Keratinocyte (primary cell): ENCODE measurements around the gene ROCK1. TPM values are rescaled to one million over a fixed set of nuclear protein-coding genes. Genes with fewer than 3 reads are reported as not detected.

Experiments
- DNase-seq: peaks from one replicate; pipeline ENCODE4 v3.0.0-alpha.2; 2011; ENCODE audit warnings: low read depth, missing footprints, low spot score
- FAIRE-seq: peaks from 2 replicates; lab custom pipeline; 2011; peaks lifted over from hg19 to GRCh38; lab: Jason Lieb, UNC
- H2AFZ ChIP-seq: 2 replicates; pipeline ENCODE4 v1.6.0; 2012; ENCODE audit warnings: low read length, control low read depth, inconsistent platforms; ENCODE audit not compliant: control insufficient read depth
- H3K27ac ChIP-seq: 2 replicates; pipeline ENCODE4 v1.5.1; 2011; ENCODE audit warnings: low read length; ENCODE audit not compliant: control insufficient read depth, insufficient read depth
- H3K27me3 ChIP-seq: 3 replicates; pipeline ENCODE4 v1.6.0; 2011; ENCODE audit warnings: low read length; ENCODE audit not compliant: control insufficient read depth, insufficient read depth; ENCODE audit errors: extremely low read depth
- H3K36me3 ChIP-seq, 2 experiments: 2 replicates in 1 of 2; 3 replicates in 1 of 2; pipeline ENCODE4 v1.5.1; 2011; ENCODE audit warnings: low read length in 2 of 2, mild to moderate bottlenecking in 1 of 2; ENCODE audit not compliant: control insufficient read depth in 2 of 2, insufficient read depth in 2 of 2; ENCODE audit errors: extremely low read depth in 1 of 2
- H3K4me1 ChIP-seq: 3 replicates; pipeline ENCODE4 v1.5.1; 2011; ENCODE audit warnings: low read length; ENCODE audit not compliant: control insufficient read depth, insufficient read depth; ENCODE audit errors: extremely low read depth
- H3K4me2 ChIP-seq: 3 replicates; pipeline ENCODE4 v1.6.0; 2011; ENCODE audit warnings: low read depth, low read length; ENCODE audit not compliant: control insufficient read depth, insufficient read depth; ENCODE audit errors: extremely low read depth
- H3K4me3 ChIP-seq, 3 experiments: fragments of 200-600 bp in 1 of 3; sonication (generic) in 1 of 3; 2 replicates in 2 of 3; 3 replicates in 1 of 3; pipeline ENCODE4 v1.5.1; 2011 to 2016; ENCODE audit warnings: low read length in 3 of 3, mild to moderate bottlenecking in 3 of 3, control low read depth in 2 of 3, inconsistent platforms in 1 of 3, low read depth in 1 of 3, mixed read lengths in 1 of 3, mixed run types in 1 of 3, moderate library complexity in 1 of 3; ENCODE audit not compliant: control insufficient read depth in 2 of 3, insufficient read depth in 2 of 3; ENCODE audit errors: extremely low read depth in 1 of 3
- H3K79me2 ChIP-seq: 2 replicates; pipeline ENCODE4 v1.6.0; 2012; ENCODE audit warnings: low read length; ENCODE audit not compliant: control insufficient read depth, insufficient read depth
- H3K9ac ChIP-seq: 3 replicates; pipeline ENCODE4 v1.6.0; 2011; ENCODE audit warnings: low read length; ENCODE audit not compliant: control insufficient read depth, insufficient read depth; ENCODE audit errors: extremely low read depth
- H3K9me1 ChIP-seq: 3 replicates; pipeline ENCODE4 v1.6.0; 2011; ENCODE audit warnings: low read length; ENCODE audit not compliant: control insufficient read depth, insufficient read depth; ENCODE audit errors: extremely low read depth
- H3K9me3 ChIP-seq: 2 replicates; pipeline ENCODE4 v1.5.1; 2012; ENCODE audit warnings: low read depth, low read length; ENCODE audit not compliant: control insufficient read depth
- H4K20me1 ChIP-seq: 3 replicates; pipeline ENCODE4 v1.6.0; 2011; ENCODE audit warnings: low read length; ENCODE audit not compliant: control insufficient read depth, insufficient read depth; ENCODE audit errors: extremely low read depth
- CTCF ChIP-seq, 3 experiments: IDR thresholded peaks in 1 of 3; conservative IDR thresholded peaks in 1 of 3; optimal IDR thresholded peaks in 1 of 3; 2 replicates in 2 of 3; 3 replicates in 1 of 3; pipeline versions ENCODE3 to v1.5.1; 2011; ENCODE audit warnings: low read length in 3 of 3, mild to moderate bottlenecking in 3 of 3, moderate library complexity in 2 of 3, control low read depth in 1 of 3, inconsistent platforms in 1 of 3; ENCODE audit not compliant: insufficient read depth in 2 of 3; ENCODE audit errors: extremely low read depth in 1 of 3
- EZH2 ChIP-seq: IDR thresholded peaks from one replicate; pipeline ENCODE4 v1.6.1; 2012; ENCODE audit warnings: inconsistent platforms, mild to moderate bottlenecking, low read length, moderate library complexity
- dilution Hi-C: fragments of 300-500 bp; cut with MboI; formaldehyde crosslinking; loops from one replicate; pipeline ENCODE4 v1.7.0; 2020; ENCODE audit warnings: low sequenced_read_pairs; ENCODE audit not compliant: extremely low pct_ligation_motif_present
- polyA plus RNA-seq, 5 experiments: library from polyadenylated mRNA; depleted of rRNA in 3 of 5; stranded (reverse) in 3 of 5; stranded (forward) in 1 of 5; unstranded in 1 of 5; fragments of >200 nt; gene quantifications; 1 replicate in 1 of 5; 2 replicates in 3 of 5; 3 replicates in 1 of 5; pipeline versions ENCODE4 v1.2.1 to v1.2.3, GENCODE V29; 2011 to 2012; ENCODE audit warnings: missing spikeins in 2 of 5, low read depth in 1 of 5, low replicate concordance in 1 of 5

Gene ROCK1
- polyA plus RNA-seq, 1 donor (not counting 4 experiments of a cell fraction or from before 2014, with no cell fraction given) = 25.9 TPM

GRCh38 chr18:21099442-21099841 lies 12.2 kb downstream of the ROCK1 start:
- Histone ChIP-seq H3K4me2 (no peak overlapping the region), H3K4me3 (no peak overlapping the region), H3K36me3 (no peaks in the 10 kb centered on the region), H3K27ac (no peak overlapping the region), H3K9me3 (no peaks in the 10 kb centered on the region), H3K27me3 (no peaks in the 10 kb centered on the region), H3K9ac (no peak overlapping the region), H4K20me1 (peaks cover 13% of the 10 kb centered on the region), H3K4me1 (peaks cover 4% of the 10 kb centered on the region), H3K9me1 (no peaks in the 10 kb centered on the region), H2AFZ (no peak overlapping the region), H3K79me2 (peaks cover 96% of the 10 kb centered on the region)
- dilution Hi-C loops = no loop called here
- TF ChIP-seq CTCF (optimal IDR thresholded peaks at IDR 0.05 in 1 of 3, IDR thresholded peaks at IDR 0.05 in 1 of 3, conservative IDR thresholded peaks at IDR 0.05 in 1 of 3; ENCODE audit: extremely low read depth in 1 of 3, insufficient read depth in 2 of 3, low read length in 3 of 3) = no peak
- TF ChIP-seq EZH2 = no peak
- FAIRE-seq (no peak), DNase-seq (no peak)

- Histone ChIP-seq H3K9me3 (no peaks in the 10 kb centered on the region), H3K4me3 (no peak overlapping the region), H3K36me3 (no peaks in the 10 kb centered on the region), H3K4me2 (no peak overlapping the region), H3K27ac (no peak overlapping the region), H3K79me2 (peaks cover 96% of the 10 kb centered on the region), H4K20me1 (peaks cover 8% of the 10 kb centered on the region), H3K27me3 (no peaks in the 10 kb centered on the region), H3K4me1 (peaks cover 4% of the 10 kb centered on the region), H3K9me1 (no peaks in the 10 kb centered on the region), H3K9ac (no peak overlapping the region), H2AFZ (no peak overlapping the region)
- FAIRE-seq (no peak), DNase-seq (no peak)
- dilution Hi-C loops = no loop called here
- no peak for TF ChIP-seq CTCF (optimal IDR thresholded peaks at IDR 0.05 in 1 of 3, IDR thresholded peaks at IDR 0.05 in 1 of 3, conservative IDR thresholded peaks at IDR 0.05 in 1 of 3; ENCODE audit: extremely low read depth in 1 of 3, insufficient read depth in 2 of 3, low read length in 3 of 3)
- no peak for TF ChIP-seq EZH2
Observed at GRCh38 chr18:21096760-21097159, 14.9 kb downstream of the ROCK1 start.
